GM18505 (cell line): ENCODE measurements around the gene ACSL6.

ENCODE experiments used
- ATAC-seq: cut with Tn5 transposase; IDR thresholded peaks from one replicate; pipeline ENCODE4 v1.9.1; 2021; ENCODE audit not compliant: unreplicated experiment
- POLR2A ChIP-seq: IDR thresholded peaks from 4 replicates; pipeline ENCODE4 v1.6.1; 2011; ENCODE audit warnings: borderline replicate concordance; ENCODE audit not compliant: insufficient read depth, insufficient read length; ENCODE audit errors: extremely low read depth

The ACSL6 gene

GRCh38 chr5:132017738-132018625, 6.5 kb upstream of the ACSL6 start:
- no peak for TF ChIP-seq POLR2A
- no peak for ATAC-seq

- ATAC-seq: no peak
- no peak for TF ChIP-seq POLR2A
Observed at GRCh38 chr5:132017316-132017715, 5.9 kb upstream of the ACSL6 start.

- ATAC-seq: no peak
- TF ChIP-seq POLR2A: no peak
Observed at GRCh38 chr5:132016721-132017250, 5.3 kb upstream of the ACSL6 start.

- no peak for ATAC-seq
- no peak for TF ChIP-seq POLR2A
Observed at GRCh38 chr5:132013711-132014110, 2.3 kb upstream of the ACSL6 start.

GRCh38 chr5:132013006-132013689, 1.7 kb upstream of the ACSL6 start:
- no peak for TF ChIP-seq POLR2A
- ATAC-seq: no peak

- ATAC-seq: no peak
- no peak for TF ChIP-seq POLR2A
Observed at GRCh38 chr5:132012371-132013005, 1.0 kb upstream of the ACSL6 start.

- no peak for ATAC-seq
- TF ChIP-seq POLR2A: no peak
Observed at GRCh38 chr5:132010989-132011621, 353 bp downstream of the ACSL6 start.

- TF ChIP-seq POLR2A: no peak
Observed at GRCh38 chr5:132010645-132010988, 841 bp downstream of the ACSL6 start.

GRCh38 chr5:132009706-132010405, 1.6 kb downstream of the ACSL6 start:
- TF ChIP-seq POLR2A: no peak
- ATAC-seq: no peak

More at GRCh38 chr5:132010645-132010988, 841 bp downstream of the ACSL6 start:
- ATAC-seq: no peak

GRCh38 chr5:132008961-132009680, 2.3 kb downstream of the ACSL6 start:
- ATAC-seq: no peak

GRCh38 chr5:132008163-132008473, 3.3 kb downstream of the ACSL6 start:
- TF ChIP-seq POLR2A: no peak
- ATAC-seq: no peak

More at GRCh38 chr5:132008961-132009680, 2.3 kb downstream of the ACSL6 start:
- TF ChIP-seq POLR2A: no peak
